IPS DF 19.7 (cell line): ENCODE results near the gene BDP1.
"Not testable (repeated sequence)": the region's sequence is repeated elsewhere in the genome, so short reads cannot be mapped to it uniquely, and the experiment has no call there.

Experiments used
- DNase-seq: peaks from one replicate; pipeline ENCODE4 v3.0.0-alpha.2; 2013; ENCODE audit warnings: low read depth, low spot score

BDP1 gene

GRCh38 chr5:71457106-71457505 is 1.7 kb downstream of the BDP1 start:
- no peak for DNase-seq

- no peak for DNase-seq
Observed at GRCh38 chr5:71460693-71461092, 5.2 kb downstream of the BDP1 start.

DNA sequence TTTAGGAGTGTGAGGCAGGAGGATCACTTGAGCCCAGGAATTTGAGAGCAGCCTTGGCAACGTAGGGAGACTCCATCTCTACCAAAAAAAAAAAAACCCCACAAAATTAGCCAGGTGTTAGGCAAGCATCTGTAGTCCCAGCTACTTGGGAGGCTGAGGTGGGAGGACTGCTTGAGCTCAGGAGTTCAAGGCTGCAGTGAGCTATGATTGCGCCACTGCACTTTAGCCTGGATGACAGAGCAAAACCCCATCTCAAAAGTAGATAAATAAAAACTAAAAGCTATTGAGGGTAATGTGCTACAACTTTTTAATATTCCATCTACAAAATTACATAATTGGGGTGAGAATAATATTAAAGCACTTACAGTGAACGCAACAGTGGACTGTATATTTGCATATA is 5.9 kb downstream of the BDP1 start:
- DNase-seq, result no peak

- no peak for DNase-seq
Observed at GRCh38 chr5:71471193-71471592, 15.7 kb downstream of the BDP1 start.

GRCh38 chr5:71475788-71476384 is 20.4 kb downstream of the BDP1 start:
- DNase-seq, result peak; percentile 30

- DNase-seq, result no peak
Observed at GRCh38 chr5:71481441-71481840, 26.0 kb downstream of the BDP1 start.

- DNase-seq, result no peak
Observed at GRCh38 chr5:71482132-71482531, 26.7 kb downstream of the BDP1 start.

- no peak for DNase-seq
Observed at GRCh38 chr5:71483355-71483754, 27.9 kb downstream of the BDP1 start.

DNA sequence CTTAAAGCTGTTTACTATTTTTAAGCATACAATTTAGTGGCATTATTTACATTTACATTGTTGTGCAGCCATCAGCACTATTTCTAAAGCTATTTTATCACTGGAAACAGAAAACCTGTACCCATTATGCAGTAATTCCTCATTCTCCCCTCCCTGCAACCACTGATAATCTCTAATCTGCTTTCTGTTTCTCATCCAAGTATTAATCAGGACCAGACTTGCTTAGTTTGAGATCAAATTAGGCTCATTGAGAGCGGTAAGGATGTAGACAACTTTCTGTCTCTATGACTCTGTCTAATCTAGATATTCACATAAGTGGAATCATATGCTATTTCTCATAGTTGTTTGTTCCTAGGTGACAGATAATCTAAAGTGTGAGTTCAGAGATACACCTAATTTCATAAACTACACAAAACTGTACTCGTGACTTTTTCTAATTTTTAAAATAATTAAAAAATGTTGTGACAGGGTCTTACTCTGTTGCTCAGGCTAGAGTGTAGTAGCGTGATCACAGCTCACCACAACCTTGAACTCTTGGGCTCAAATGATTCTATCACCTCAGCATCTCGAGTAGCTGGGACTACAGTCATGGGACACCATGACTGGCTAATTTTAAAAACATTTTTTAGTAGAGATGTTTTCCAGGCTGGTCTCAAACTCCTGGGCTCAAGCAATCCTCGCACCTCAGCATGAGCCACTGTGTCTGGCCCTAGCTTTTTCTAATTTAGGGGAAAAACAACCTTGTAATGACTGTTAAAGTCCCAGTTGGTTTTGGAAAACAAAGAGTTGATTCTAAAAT is 37.6 kb downstream of the BDP1 start:
- DNase-seq, result no peak

- not testable (repeated sequence) for DNase-seq
Observed at GRCh38 chr5:71494202-71494601, 38.8 kb downstream of the BDP1 start.

DNA sequence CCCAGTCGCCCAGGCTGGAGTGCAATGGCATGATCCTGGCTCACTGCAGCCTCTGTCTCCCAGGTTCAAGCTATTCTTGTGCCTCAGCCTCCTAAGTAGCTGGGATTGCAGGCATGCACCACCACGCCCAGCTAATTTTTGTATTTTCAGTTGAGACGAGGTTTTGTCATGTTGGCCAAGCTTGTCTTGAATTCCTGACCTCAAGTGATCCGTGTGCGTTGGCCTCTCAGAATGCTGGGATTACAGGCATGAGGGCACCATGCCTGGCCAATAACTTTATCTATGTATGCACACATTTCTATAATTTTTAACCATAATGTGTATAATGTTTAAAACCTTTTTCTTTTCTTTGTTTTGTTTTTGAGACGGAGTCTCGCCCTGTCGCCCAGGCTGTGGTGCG is 43.3 kb downstream of the BDP1 start:
- DNase-seq, result not testable (repeated sequence)

GRCh38 chr5:71503536-71503935 is 48.1 kb downstream of the BDP1 start:
- no peak for DNase-seq

DNA sequence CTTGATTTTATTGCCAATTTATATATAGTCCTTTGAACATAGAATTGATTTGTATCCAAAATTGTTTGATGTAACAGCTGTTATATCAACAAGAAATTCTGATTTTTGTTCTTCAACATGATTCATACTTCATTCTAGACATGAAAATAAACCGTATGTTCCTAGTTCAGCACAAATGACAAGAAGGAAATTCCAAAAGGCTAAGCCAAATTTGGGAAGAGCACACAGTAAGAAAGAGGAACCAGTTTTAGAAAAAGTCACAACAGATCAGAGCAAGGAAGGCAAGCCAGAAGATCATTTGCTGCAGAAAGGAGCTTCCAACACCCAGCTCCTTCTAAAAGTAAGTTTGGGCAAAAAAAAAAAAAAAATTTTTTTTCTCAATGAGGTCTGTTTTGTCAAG is 66.7 kb downstream of the BDP1 start:
- DNase-seq, result no peak

- not testable (repeated sequence) for DNase-seq
Observed at GRCh38 chr5:71525611-71526010, 70.2 kb downstream of the BDP1 start.

DNA sequence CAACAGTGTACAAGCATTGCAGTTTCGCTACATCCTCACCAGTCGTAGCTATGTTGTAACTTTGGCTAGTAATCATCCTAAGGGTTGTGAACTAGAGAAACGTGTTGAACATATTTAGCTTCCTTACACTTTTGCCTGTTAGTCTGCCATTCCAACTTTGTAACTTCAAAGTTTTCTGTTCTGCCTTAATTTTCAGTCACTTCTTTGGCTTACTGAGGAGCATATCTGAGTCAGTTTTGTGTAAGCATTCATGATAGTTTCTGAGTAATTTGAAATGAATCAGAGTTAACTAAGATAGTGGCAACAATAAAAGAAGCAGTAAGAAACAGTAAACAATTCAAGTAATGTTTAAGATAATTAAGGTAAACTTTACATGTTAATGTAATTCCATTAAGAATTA is 72.8 kb downstream of the BDP1 start:
- no peak for DNase-seq

- no peak for DNase-seq
Observed at GRCh38 chr5:71529682-71530081, 74.2 kb downstream of the BDP1 start.

GRCh38 chr5:71533142-71533541 is 77.7 kb downstream of the BDP1 start:
- DNase-seq, result no peak

DNA sequence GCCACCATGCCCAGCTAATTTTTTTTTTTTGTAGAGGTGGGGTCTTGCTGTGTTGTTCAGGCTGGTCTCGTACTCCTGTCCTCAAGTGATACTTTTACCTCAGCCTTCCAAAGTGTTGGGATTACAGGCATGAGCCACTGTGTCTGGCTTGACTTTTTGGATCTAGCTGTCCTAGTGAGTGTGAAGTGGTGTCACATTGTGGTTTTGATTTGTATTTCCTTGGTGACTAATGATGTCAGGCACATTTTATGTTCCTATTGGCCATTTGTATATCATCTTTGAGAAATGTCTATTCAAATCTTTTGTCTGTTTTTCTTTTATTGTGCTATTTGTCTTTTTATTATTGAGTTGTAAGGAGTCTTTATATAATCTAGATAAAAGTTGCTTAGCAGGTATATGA is 78.2 kb downstream of the BDP1 start:
- no peak for DNase-seq

GRCh38 chr5:71537687-71538086 is 82.2 kb downstream of the BDP1 start:
- DNase-seq, result no peak

- DNase-seq, result not testable (repeated sequence)
Observed at GRCh38 chr5:71550885-71551284, 95.4 kb downstream of the BDP1 start.

DNA sequence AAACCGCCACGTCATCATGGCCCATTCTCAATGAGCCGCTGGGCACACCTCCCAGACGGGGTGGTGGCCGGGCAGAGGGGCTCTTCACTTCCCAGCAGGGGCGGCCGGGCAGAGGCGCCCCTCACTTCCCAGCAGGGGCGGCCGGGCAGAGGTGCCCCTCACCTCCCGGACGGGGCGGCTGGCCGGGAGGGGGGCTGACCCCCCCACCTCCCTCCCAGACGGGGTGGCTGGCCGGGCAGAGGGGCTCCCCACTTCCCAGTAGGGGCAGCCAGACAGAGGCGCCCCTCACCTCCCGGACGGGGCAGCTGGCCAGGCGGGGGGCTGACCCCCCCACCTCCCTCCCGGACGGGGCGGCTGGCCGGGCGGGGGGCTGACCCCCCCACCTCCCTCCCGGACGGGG is 96.1 kb downstream of the BDP1 start:
- not testable (repeated sequence) for DNase-seq

DNA sequence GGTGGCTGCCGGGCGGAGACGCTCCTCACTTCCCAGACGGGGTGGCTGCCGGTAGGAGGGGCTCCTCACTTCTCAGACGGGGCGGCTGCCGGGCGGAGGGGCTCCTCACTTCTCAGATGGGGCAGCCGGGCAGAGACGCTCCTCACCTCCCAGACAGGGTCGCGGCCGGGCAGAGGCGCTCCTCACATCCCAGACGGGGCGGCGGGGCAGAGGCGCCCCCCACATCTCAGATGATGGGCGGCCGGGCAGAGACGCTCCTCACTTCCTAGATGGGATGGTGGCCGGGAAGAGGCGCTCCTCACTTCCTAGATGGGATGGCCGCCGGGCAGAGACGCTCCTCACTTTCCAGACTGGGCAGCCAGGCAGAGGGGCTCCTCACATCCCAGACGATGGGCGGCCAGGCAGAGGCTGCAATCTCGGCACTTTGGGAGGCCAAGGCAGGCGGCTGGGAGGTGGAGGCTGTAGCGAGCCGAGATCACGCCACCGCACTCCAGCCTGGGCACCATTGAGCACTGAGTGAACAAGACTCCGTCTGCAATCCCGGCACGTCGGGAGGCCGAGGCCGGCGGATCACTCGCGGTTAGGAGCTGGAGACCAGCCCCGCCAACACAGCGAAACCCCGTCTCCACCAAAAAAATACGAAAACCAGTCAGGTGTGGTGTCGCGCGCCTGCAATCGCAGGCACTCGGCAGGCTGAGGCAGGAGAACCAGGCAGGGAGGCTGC is 96.7 kb downstream of the BDP1 start:
- not testable (repeated sequence) for DNase-seq

- no peak for DNase-seq
Observed at GRCh38 chr5:71563161-71563560, 107.7 kb downstream of the BDP1 start.
